ENCODE data around the gene PRRG2. TPM values are rescaled to one million over a fixed set of nuclear protein-coding genes. Genes with fewer than 3 reads are reported as not detected.

The PRRG2 gene
- total RNA-seq, 1 experiment from 2014 or later, result 17.0 TPM

DNA sequence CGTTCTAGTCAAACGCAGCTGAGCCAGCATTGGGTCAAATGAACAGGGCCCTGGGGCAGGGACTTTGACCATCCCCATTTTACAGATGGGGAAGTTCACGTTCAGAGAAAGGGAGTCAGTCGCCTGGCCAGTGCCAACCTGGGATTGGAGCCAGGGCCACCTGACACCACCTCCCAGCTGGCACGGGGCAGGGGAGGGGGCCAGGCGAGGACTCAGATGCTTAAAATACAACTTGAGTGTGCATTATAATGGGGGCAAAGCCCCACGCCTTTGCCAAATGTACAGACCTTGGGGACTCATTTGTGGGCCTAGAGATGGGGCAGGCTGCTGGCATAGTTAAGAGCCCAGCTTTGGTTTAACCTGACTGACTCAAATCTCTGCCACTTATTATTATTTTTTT, 24.5 kb downstream of the PRRG2 start:
- Histone ChIP-seq H3K9ac (ENCODE audit: low read length) (no peak overlapping the region), H3K4me2 (ENCODE audit: low read length) (no peak overlapping the region), H3K9me2 (replicated peaks; ENCODE audit: low read length) (no peaks in the 10 kb centered on the region), H3K27ac (ENCODE audit: low read length) (no peak overlapping the region), H4K20me1 (ENCODE audit: low read length) (0 out of 2 replicates have a peak, but pooled peaks cover 3% of the 10 kb centered on the region), H2AFZ (ENCODE audit: low read length) (no peak overlapping the region), H3K27me3 (ENCODE audit: low read length) (no peaks in the 10 kb centered on the region), H3K36me3 (ENCODE audit: low read depth, low read length) (peaks cover 53% of the 10 kb centered on the region), H3K9me3 (ENCODE audit: low read length) (no peaks in the 10 kb centered on the region), H3K4me3 (ENCODE audit: low read length) (no peak overlapping the region), H3K79me2 (ENCODE audit: low read length) (peaks cover 76% of the 10 kb centered on the region), H3K4me1 (ENCODE audit: insufficient read depth, low read length) (no peaks in the 10 kb centered on the region), H3F3A (ENCODE audit: low read length, unreplicated experiment) (no peaks in the 10 kb centered on the region)
- no TSS peak for BruUV-seq (replicated peaks)
- ATAC-seq, result no peak
- no peak for DNase-seq
- CTCF ChIA-PET, result no interaction called here
- intact Hi-C loops (cut with micrococcal nuclease), result no loop called here
- TF ChIP-seq, protein P1, sequence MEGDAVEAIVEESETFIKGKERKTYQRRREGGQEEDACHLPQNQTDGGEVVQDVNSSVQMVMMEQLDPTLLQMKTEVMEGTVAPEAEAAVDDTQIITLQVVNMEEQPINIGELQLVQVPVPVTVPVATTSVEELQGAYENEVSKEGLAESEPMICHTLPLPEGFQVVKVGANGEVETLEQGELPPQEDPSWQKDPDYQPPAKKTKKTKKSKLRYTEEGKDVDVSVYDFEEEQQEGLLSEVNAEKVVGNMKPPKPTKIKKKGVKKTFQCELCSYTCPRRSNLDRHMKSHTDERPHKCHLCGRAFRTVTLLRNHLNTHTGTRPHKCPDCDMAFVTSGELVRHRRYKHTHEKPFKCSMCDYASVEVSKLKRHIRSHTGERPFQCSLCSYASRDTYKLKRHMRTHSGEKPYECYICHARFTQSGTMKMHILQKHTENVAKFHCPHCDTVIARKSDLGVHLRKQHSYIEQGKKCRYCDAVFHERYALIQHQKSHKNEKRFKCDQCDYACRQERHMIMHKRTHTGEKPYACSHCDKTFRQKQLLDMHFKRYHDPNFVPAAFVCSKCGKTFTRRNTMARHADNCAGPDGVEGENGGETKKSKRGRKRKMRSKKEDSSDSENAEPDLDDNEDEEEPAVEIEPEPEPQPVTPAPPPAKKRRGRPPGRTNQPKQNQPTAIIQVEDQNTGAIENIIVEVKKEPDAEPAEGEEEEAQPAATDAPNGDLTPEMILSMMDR (conservative IDR thresholded peaks at IDR 0.05; ENCODE audit: low read depth, low read length), result no peak
- TF ChIP-seq EZH2 (IDR thresholded peaks at IDR 0.05; ENCODE audit: low read length, unreplicated experiment), result no peak
- TF ChIP-seq EZH2phosphoT487 (IDR thresholded peaks at IDR 0.05; ENCODE audit: borderline replicate concordance, low read length), result no peak
- POLR2A ChIA-PET (ENCODE audit: unreplicated experiment), result no interaction called here

DNA sequence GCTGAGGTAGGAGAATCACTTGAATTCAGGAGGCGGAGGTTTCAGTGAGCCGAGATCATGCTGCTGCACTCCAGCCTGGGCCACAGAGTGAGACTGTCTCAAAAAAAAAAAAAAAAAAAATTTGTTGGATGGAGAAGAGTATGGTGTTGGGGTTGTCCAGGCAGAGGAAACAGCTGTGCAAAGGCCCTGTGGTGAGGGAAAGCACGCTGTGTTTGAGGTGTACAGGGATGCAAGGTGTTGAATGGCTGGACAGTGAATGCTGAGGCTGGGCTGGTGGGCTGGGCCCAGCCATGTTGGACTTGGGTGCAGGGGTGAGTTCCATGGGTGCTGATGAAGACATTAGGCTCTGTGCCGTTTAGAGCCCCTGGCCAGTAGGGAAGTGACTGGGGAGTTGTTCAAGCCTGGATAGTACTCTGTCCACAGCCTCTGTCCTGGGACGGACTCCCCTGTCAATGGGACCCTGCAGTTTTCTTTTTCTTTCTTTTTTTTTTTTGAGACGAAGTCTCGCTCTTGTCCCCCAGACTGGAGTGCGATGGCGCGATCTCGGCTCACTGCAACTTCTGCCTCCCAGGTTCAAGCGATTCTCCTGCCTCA, 28.5 kb downstream of the PRRG2 start:
- no peak for TF ChIP-seq EZH2phosphoT487 (IDR thresholded peaks at IDR 0.05; ENCODE audit: borderline replicate concordance, low read length)
- TF ChIP-seq EZH2 (IDR thresholded peaks at IDR 0.05; ENCODE audit: low read length, unreplicated experiment), result no peak
- TF ChIP-seq, protein P1 (conservative IDR thresholded peaks at IDR 0.05; ENCODE audit: low read depth, low read length), result no peak
- ChIA-PET POLR2A (ENCODE audit: unreplicated experiment) (no interaction called here), CTCF (interaction anchor here (0.7 kb wide), 1 partner anchor 195 kb away, joined by 11 read pairs; no protein-coding TSS in a partner anchor)
- Histone ChIP-seq H3K9ac (ENCODE audit: low read length) (no peak overlapping the region), H3K9me2 (replicated peaks; ENCODE audit: low read length) (no peaks in the 10 kb centered on the region), H3K27ac (ENCODE audit: low read length) (no peak overlapping the region), H3K36me3 (ENCODE audit: low read depth, low read length) (peaks cover 35% of the 10 kb centered on the region), H3K4me2 (ENCODE audit: low read length) (no peak overlapping the region), H3K79me2 (ENCODE audit: low read length) (peaks cover 76% of the 10 kb centered on the region), H3F3A (ENCODE audit: low read length, unreplicated experiment) (peaks cover 8% of the 10 kb centered on the region), H3K9me3 (ENCODE audit: low read length) (no peaks in the 10 kb centered on the region), H2AFZ (ENCODE audit: low read length) (no peak overlapping the region), H3K4me3 (ENCODE audit: low read length) (no peak overlapping the region), H4K20me1 (ENCODE audit: low read length) (0 out of 2 replicates have a peak, but pooled peaks cover 3% of the 10 kb centered on the region), H3K4me1 (ENCODE audit: insufficient read depth, low read length) (peaks cover 24% of the 10 kb centered on the region), H3K27me3 (ENCODE audit: low read length) (no peaks in the 10 kb centered on the region)
- no peak for DNase-seq
- intact Hi-C loops (cut with micrococcal nuclease), result no loop called here
- BruUV-seq (replicated peaks), result no TSS peak
- ATAC-seq, result no peak

DNA sequence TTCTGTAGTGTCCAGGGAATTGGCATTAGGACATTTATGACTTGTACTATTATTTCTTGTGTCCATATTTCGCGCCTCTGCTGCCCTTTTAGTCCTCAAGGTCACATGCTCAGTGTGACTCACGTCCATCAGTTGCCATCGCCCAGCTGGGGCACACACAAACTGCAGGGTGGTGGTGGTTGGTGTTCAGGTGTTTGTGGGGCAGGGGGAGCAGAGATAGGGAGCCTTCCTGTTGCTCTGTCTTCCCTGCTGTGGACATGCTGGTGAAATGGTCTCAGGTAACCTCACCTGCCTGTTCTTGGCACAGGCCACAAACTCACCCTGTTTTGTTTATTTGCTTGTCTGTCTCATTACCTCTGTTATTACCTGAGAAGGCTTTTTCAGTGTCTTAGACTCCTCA, 32.3 kb downstream of the PRRG2 start:
- H3K36me3 ChIP-seq (ENCODE audit: low read depth, low read length), result peaks cover 40% of the 10 kb centered on the region
- DNase-seq (peak; percentile 63), ATAC-seq (peak; percentile 53)
- peak overlapping the region; percentile 39 for H3K4me3 ChIP-seq (ENCODE audit: low read length)
- intact Hi-C loops (cut with micrococcal nuclease), result no loop called here
- TF ChIP-seq EZH2 (IDR thresholded peaks at IDR 0.05; ENCODE audit: low read length, unreplicated experiment) (no peak), EZH2phosphoT487 (IDR thresholded peaks at IDR 0.05; ENCODE audit: borderline replicate concordance, low read length) (no peak)
- TF ChIP-seq, protein P1 (conservative IDR thresholded peaks at IDR 0.05; ENCODE audit: low read depth, low read length), result no peak
- H2AFZ ChIP-seq (ENCODE audit: low read length), result no peak overlapping the region
- peaks cover 51% of the 10 kb centered on the region for H3K79me2 ChIP-seq (ENCODE audit: low read length)
- H3K9ac ChIP-seq (ENCODE audit: low read length), result peak overlapping the region; percentile 72
- H3K4me2 ChIP-seq (ENCODE audit: low read length), result peak overlapping the region; percentile 79
- peak overlapping the region; percentile 92 for H3K27ac ChIP-seq (ENCODE audit: low read length)
- no peaks in the 10 kb centered on the region for H3K9me3 ChIP-seq (ENCODE audit: low read length)
- H3F3A ChIP-seq (ENCODE audit: low read length, unreplicated experiment), result peaks cover 8% of the 10 kb centered on the region
- POLR2A ChIA-PET (ENCODE audit: unreplicated experiment), result interaction anchor here (0.5 kb wide), 1 partner anchor 27 kb away, joined by 4 read pairs; the partner anchor contains the start of gene RRAS
- CTCF ChIA-PET, result no interaction called here
- BruUV-seq (replicated peaks), result no TSS peak
- peaks cover 29% of the 10 kb centered on the region for H3K4me1 ChIP-seq (ENCODE audit: insufficient read depth, low read length)
- no peaks in the 10 kb centered on the region for H4K20me1 ChIP-seq (ENCODE audit: low read length)
- H3K27me3 ChIP-seq (ENCODE audit: low read length), result no peaks in the 10 kb centered on the region
- no peaks in the 10 kb centered on the region for H3K9me2 ChIP-seq (replicated peaks; ENCODE audit: low read length)
